ENCODE measurements around the gene GPR161. TPM values are rescaled to one million over a fixed set of nuclear protein-coding genes. Genes with fewer than 3 reads are reported as not detected.

Gene GPR161
- total and polyA plus RNA-seq, 2 of the 13 experiments (the other 11 are each of a cell fraction or from before 2014, with no cell fraction given), result 0.13 to 0.35 TPM

- TF ChIP-seq ZNF691 (CRISPR knock-in tag; IDR thresholded peaks at IDR 0.05; ENCODE audit: borderline replicate concordance, low read depth), result no peak
- TF ChIP-seq ZNF83 (CRISPR knock-in tag; IDR thresholded peaks at IDR 0.05; ENCODE audit: borderline replicate concordance), result no peak
- TF ChIP-seq ATF1 (CRISPR knock-in tag; IDR thresholded peaks at IDR 0.05), result no peak
- TF ChIP-seq ZNF747 (CRISPR knock-in tag; IDR thresholded peaks at IDR 0.05; ENCODE audit: borderline replicate concordance), result no peak
- TF ChIP-seq KLF9 (CRISPR knock-in tag; IDR thresholded peaks at IDR 0.05; ENCODE audit: low read depth), result no peak
- TF ChIP-seq ZBED4 (CRISPR knock-in tag; IDR thresholded peaks at IDR 0.05; ENCODE audit: borderline replicate concordance), result no peak
- no peak for TF ChIP-seq GMEB1 (CRISPR knock-in tag; IDR thresholded peaks at IDR 0.05; ENCODE audit: borderline replicate concordance)
- TF ChIP-seq NFYB (CRISPR knock-in tag; IDR thresholded peaks at IDR 0.05), result no peak
Observed at GRCh38 chr1:168180148-168180524, 43.4 kb upstream of the GPR161 start (continued).
